Activated T-cell treated with anti-CD3 and anti-CD28 coated beads, Interleukin-2, amount 50 U/mL, for 72 hours (primary cell): Measurements from ENCODE around the gene MLST8. TPM values are rescaled to one million over a fixed set of nuclear protein-coding genes. Genes with fewer than 3 reads are reported as not detected.

Experiments
- ATAC-seq, 2 donors: fragments of 150-1000 bp; cut with Tn5 transposase; replicated peaks in 1 of 2; 2 replicates each; pipeline ENCODE4 v1.10.0; 2021; ENCODE audit warnings: moderate library complexity in 2 of 2, mild to moderate bottlenecking in 1 of 2
- DNase-seq, 2 donors: peaks; one replicate each; pipeline ENCODE4 v3.0.0; 2021 to 2022; ENCODE audit warnings: mixed read lengths in 1 of 2
- H3K27ac Mint-ChIP-seq: one replicate; pipeline ENCODE4 v1.8.0; 2022; ENCODE audit warnings: mild to moderate bottlenecking, moderate library complexity, mixed read lengths
- H3K27me3 Mint-ChIP-seq: one replicate; pipeline ENCODE4 v1.8.0; 2022; ENCODE audit warnings: low read depth, mixed read lengths
- H3K36me3 Mint-ChIP-seq, 2 donors: one replicate each; pipeline ENCODE4 v1.8.0; 2022; ENCODE audit warnings: mixed read lengths in 2 of 2, mild to moderate bottlenecking in 1 of 2; ENCODE audit not compliant: insufficient read depth in 2 of 2
- H3K4me1 Mint-ChIP-seq: one replicate; pipeline ENCODE4 v1.8.0; 2022; ENCODE audit warnings: low read depth, mixed read lengths
- H3K4me3 Mint-ChIP-seq, 2 donors: one replicate each; pipeline ENCODE4 v1.8.0; 2022; ENCODE audit warnings: mild to moderate bottlenecking in 2 of 2, mixed read lengths in 2 of 2, moderate library complexity in 2 of 2
- H3K9me3 Mint-ChIP-seq, 2 donors: one replicate each; pipeline ENCODE4 v1.8.0; 2022; ENCODE audit warnings: mixed read lengths in 2 of 2
- total RNA-seq, 2 donors: library from RNA; stranded (reverse); gene quantifications; one replicate each; pipeline ENCODE4 v1.2.3, GENCODE V29; 2022

MLST8 gene
- total RNA-seq, 2 donors from 2014 or later, result 54.9 to 65.6 TPM

GRCh38 chr16:2188395-2188794, 16.9 kb upstream of the MLST8 start:
- Mint-ChIP-seq H3K4me3 (no peak overlapping the region), H3K9me3 (no peaks in the 10 kb centered on the region), H3K4me1 (no peaks in the 10 kb centered on the region), H3K27me3 (no peaks in the 10 kb centered on the region), H3K36me3 (no peaks in the 10 kb centered on the region), H3K27ac (no peak overlapping the region)
- ATAC-seq (no peak), DNase-seq (no peak)

- no peaks in the 10 kb centered on the region for H3K27me3 Mint-ChIP-seq
- no peaks in the 10 kb centered on the region for H3K9me3 Mint-ChIP-seq
- DNase-seq (no peak), ATAC-seq (no peak)
- H3K27ac Mint-ChIP-seq, result no peak overlapping the region
- H3K4me3 Mint-ChIP-seq, result no peak overlapping the region
- H3K36me3 Mint-ChIP-seq, result no peaks in the 10 kb centered on the region
- no peaks in the 10 kb centered on the region for H3K4me1 Mint-ChIP-seq
Measured at GRCh38 chr16:2189252-2189893, 15.9 kb upstream of the MLST8 start.

GRCh38 chr16:2190002-2190658, 15.1 kb upstream of the MLST8 start:
- no peak for ATAC-seq
- no peaks in the 10 kb centered on the region for H3K36me3 Mint-ChIP-seq

DNA sequence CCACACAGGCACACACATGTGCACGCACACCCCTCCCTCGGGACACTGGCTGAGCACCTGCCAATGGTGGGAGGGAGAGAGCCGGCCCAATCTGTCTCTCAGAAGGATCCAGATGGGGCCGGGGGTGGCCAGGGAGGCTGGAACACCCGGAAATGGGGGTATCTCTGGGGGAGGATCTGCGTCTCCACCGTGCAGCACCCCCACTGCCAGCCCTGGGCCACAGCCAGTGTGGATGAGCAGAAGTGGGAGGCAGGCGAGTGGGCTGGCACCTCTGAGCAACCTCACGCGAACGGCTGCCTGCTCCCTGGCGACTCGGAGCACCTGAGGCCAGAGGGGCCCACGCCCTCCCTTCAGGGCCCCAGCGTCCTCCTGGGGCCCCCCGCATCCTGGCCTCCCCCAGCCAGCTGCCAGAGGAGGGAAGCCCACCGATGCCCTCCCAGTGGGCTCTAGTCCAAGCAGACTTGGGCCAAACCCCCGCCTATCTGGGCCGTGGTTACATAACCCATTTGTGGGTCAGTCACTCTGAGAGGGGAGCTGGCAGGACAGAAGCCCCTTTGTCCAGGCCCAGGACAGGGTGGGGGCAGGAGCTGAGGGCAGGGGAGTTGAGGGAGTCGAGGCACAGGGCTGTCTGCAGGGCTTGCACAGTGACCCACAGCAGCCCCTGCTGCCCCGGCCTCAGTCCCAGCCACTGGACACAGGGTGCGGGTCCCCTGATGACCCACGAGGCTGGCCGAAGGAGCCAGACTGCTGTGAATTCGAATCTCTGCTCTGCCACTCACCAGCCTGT, 14.4 kb upstream of the MLST8 start:
- Mint-ChIP-seq H3K36me3 (no peaks in the 10 kb centered on the region), H3K27ac (no peak overlapping the region), H3K27me3 (peaks cover 10% of the 10 kb centered on the region), H3K4me1 (peaks cover 6% of the 10 kb centered on the region), H3K4me3 (no peak overlapping the region), H3K9me3 (no peaks in the 10 kb centered on the region)
- ATAC-seq, result no peak
- DNase-seq, result no peak

More at GRCh38 chr16:2190002-2190658, 15.1 kb upstream of the MLST8 start:
- Mint-ChIP-seq H3K4me3 (no peak overlapping the region), H3K4me1 (peaks cover 5% of the 10 kb centered on the region), H3K9me3 (no peaks in the 10 kb centered on the region), H3K27ac (no peak overlapping the region), H3K27me3 (peaks cover 8% of the 10 kb centered on the region)
- no peak for DNase-seq

GRCh38 chr16:2191446-2191706, 13.9 kb upstream of the MLST8 start:
- peaks cover 6% of the 10 kb centered on the region for H3K4me1 Mint-ChIP-seq
- H3K27me3 Mint-ChIP-seq, result peaks cover 10% of the 10 kb centered on the region
- H3K27ac Mint-ChIP-seq, result no peak overlapping the region
- H3K4me3 Mint-ChIP-seq, result no peak overlapping the region
- ATAC-seq, result no peak
- H3K36me3 Mint-ChIP-seq, result no peaks in the 10 kb centered on the region
- DNase-seq, result no peak
- no peaks in the 10 kb centered on the region for H3K9me3 Mint-ChIP-seq

GRCh38 chr16:2194166-2194834, 11.0 kb upstream of the MLST8 start:
- DNase-seq (no peak), ATAC-seq (peak; percentile 2 to 3)
- H3K27me3 Mint-ChIP-seq, result peaks cover 26% of the 10 kb centered on the region
- no peak overlapping the region for H3K4me3 Mint-ChIP-seq
- H3K4me1 Mint-ChIP-seq, result peaks cover 6% of the 10 kb centered on the region
- H3K9me3 Mint-ChIP-seq, result no peaks in the 10 kb centered on the region
- H3K27ac Mint-ChIP-seq, result no peak overlapping the region
- no peaks in the 10 kb centered on the region for H3K36me3 Mint-ChIP-seq

- peak; percentile 56 to 65 for DNase-seq
- Mint-ChIP-seq H3K4me1 (peaks cover 6% of the 10 kb centered on the region), H3K27ac (no peak overlapping the region), H3K36me3 (no peaks in the 10 kb centered on the region), H3K9me3 (no peaks in the 10 kb centered on the region), H3K27me3 (peaks cover 26% of the 10 kb centered on the region), H3K4me3 (peak overlapping the region; percentile 23 to 69)
- peak; percentile 72 to 74 for ATAC-seq
Measured at GRCh38 chr16:2194852-2195321, 10.4 kb upstream of the MLST8 start.

- peak; percentile 20 to 24 for ATAC-seq
- H3K4me1 Mint-ChIP-seq, result peaks cover 6% of the 10 kb centered on the region
Measured at GRCh38 chr16:2195322-2196161, 9.7 kb upstream of the MLST8 start.

DNA sequence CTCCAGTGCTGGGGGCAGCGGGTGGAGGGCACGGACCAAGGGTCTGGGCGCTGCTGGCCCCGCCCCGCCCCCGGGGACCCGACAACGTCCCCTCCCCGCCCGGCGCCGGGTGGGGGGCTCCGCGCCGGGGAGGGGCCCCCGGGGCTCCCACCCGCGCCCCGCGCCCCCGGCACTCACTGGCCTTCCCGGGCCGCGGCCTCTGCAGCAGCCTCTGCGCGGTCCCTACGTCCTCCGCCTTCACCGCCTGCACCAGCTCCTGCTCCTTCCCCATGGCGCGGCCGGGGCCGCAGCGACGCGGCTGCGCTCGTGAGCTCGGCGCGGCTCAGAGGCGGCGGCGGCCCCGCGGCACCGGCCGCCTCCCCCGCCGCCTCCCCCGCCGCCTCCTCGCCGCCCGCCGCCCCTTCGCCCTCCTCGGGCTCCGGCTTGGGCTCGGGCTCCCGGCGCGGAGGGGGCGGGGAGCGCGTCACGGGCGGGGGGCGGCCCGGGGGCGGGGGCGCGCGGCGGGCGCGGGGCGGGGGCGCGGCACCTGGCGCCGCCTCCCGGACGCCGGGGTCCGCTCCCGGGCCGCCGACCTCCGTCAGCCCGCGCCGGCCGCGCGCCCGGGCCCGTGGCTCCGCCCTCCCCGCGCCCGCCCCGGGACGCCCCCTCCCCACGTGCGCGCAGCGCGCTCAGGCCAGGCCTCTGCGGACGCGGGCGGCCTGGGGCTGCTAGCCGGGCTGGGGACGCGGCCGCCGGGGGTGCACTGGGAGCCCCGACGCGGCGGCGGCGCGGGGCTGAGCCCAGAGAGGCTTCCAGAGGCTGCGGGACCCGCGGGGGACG, 8.9 kb upstream of the MLST8 start, which contains the start of gene CASKIN1:
Gene CASKIN1, minus strand, starts transcription at position 444 of the 819 bp plus-strand sequence. Its CDS starts 173 bp downstream, at position 271.
- no peaks in the 10 kb centered on the region for H3K36me3 Mint-ChIP-seq
- no peak within 1 kb of the TSS for H3K27ac Mint-ChIP-seq
- H3K9me3 Mint-ChIP-seq, result no peaks in the 10 kb centered on the region
- H3K4me3 Mint-ChIP-seq, result peak within 1 kb of the TSS; percentile 71 to 80
- peak; percentile 58 to 61 for ATAC-seq
- H3K4me1 Mint-ChIP-seq, result peaks cover 6% of the 10 kb centered on the region
- DNase-seq, result peak; percentile 28 to 36
- peaks cover 26% of the 10 kb centered on the region for H3K27me3 Mint-ChIP-seq

More at GRCh38 chr16:2195322-2196161, 9.7 kb upstream of the MLST8 start:
- H3K4me3 Mint-ChIP-seq, result peak overlapping the region; percentile 23 to 69
- no peaks in the 10 kb centered on the region for H3K9me3 Mint-ChIP-seq
- no peaks in the 10 kb centered on the region for H3K36me3 Mint-ChIP-seq
- DNase-seq, result no peak
- peaks cover 26% of the 10 kb centered on the region for H3K27me3 Mint-ChIP-seq
- no peak overlapping the region for H3K27ac Mint-ChIP-seq

GRCh38 chr16:2196981-2197511, 8.2 kb upstream of the MLST8 start:
- Mint-ChIP-seq H3K36me3 (no peaks in the 10 kb centered on the region), H3K27me3 (peaks cover 26% of the 10 kb centered on the region), H3K4me1 (peaks cover 6% of the 10 kb centered on the region), H3K9me3 (no peaks in the 10 kb centered on the region), H3K27ac (no peak overlapping the region), H3K4me3 (peak overlapping the region; percentile 71 to 80)
- DNase-seq (no peak), ATAC-seq (no peak)

- DNase-seq, result no peak
- H3K4me1 Mint-ChIP-seq, result peaks cover 6% of the 10 kb centered on the region
- H3K27me3 Mint-ChIP-seq, result peaks cover 26% of the 10 kb centered on the region
- H3K27ac Mint-ChIP-seq, result no peak overlapping the region
- no peak for ATAC-seq
- H3K9me3 Mint-ChIP-seq, result no peaks in the 10 kb centered on the region
- H3K4me3 Mint-ChIP-seq, result peak overlapping the region; percentile 5 to 80
- H3K36me3 Mint-ChIP-seq, result no peaks in the 10 kb centered on the region
Measured at GRCh38 chr16:2197765-2198164, 7.5 kb upstream of the MLST8 start.
